ENCODE measurements around the gene GPRC5B. TPM values are rescaled to one million over a fixed set of nuclear protein-coding genes. Genes with fewer than 3 reads are reported as not detected.

GPRC5B gene
- total RNA-seq, 4 donors from 2014 or later: 10.8 to 44.8 (median 24.0) TPM

- no peak for TF ChIP-seq CTCF (IDR thresholded peaks at IDR 0.05; ENCODE audit: low read depth)
Observed at GRCh38 chr16:19822533-19822932, 62.1 kb downstream of the GPRC5B start.

GRCh38 chr16:19817875-19818274, 66.8 kb downstream of the GPRC5B start:
- TF ChIP-seq CTCF (IDR thresholded peaks at IDR 0.05; ENCODE audit: low read depth): no peak

- no peak for TF ChIP-seq CTCF (IDR thresholded peaks at IDR 0.05; ENCODE audit: low read depth)
Observed at GRCh38 chr16:19817122-19817521, 67.5 kb downstream of the GPRC5B start.

- no peak for TF ChIP-seq CTCF (IDR thresholded peaks at IDR 0.05; ENCODE audit: low read depth)
Observed at GRCh38 chr16:19815418-19815817, 69.2 kb downstream of the GPRC5B start.

- no peak for TF ChIP-seq CTCF (IDR thresholded peaks at IDR 0.05; ENCODE audit: low read depth)
Observed at GRCh38 chr16:19812986-19813385, 71.7 kb downstream of the GPRC5B start.

- no peak for TF ChIP-seq CTCF (IDR thresholded peaks at IDR 0.05; ENCODE audit: low read depth)
Observed at GRCh38 chr16:19810817-19811731, 73.6 kb downstream of the GPRC5B start.

- TF ChIP-seq CTCF (IDR thresholded peaks at IDR 0.05; ENCODE audit: low read depth): no peak
Observed at GRCh38 chr16:19809693-19810092, 75.0 kb downstream of the GPRC5B start.
